ENCODE measurements around the gene CD300C.

The CD300C gene

GRCh38 chr17:74566132-74566753, 20.3 kb upstream of the CD300C start:
- no peak overlapping the region for H3K4me2 ChIP-seq (ENCODE audit: low read depth, low read length, poor library complexity, severe bottlenecking)
- H3F3A ChIP-seq (ENCODE audit: insufficient read depth) = no peaks in the 10 kb centered on the region
- H3K9me3 ChIP-seq (ENCODE audit: insufficient read depth, low read length) = no peaks in the 10 kb centered on the region
- no peak overlapping the region for H3K9ac ChIP-seq (ENCODE audit: low read length)
- no peak overlapping the region for H3K27ac ChIP-seq (ENCODE audit: low read depth, low read length)
- no peaks in the 10 kb centered on the region for H3K36me3 ChIP-seq (ENCODE audit: low read length)
- H3K4me3 ChIP-seq (ENCODE audit: insufficient read depth, low read length, poor library complexity, severe bottlenecking) = no peak overlapping the region
- H3K9me2 ChIP-seq (replicated peaks; ENCODE audit: insufficient read depth, low read length) = no peaks in the 10 kb centered on the region
- no peaks in the 10 kb centered on the region for H4K20me1 ChIP-seq (ENCODE audit: low read depth, low read length)
- H3K79me2 ChIP-seq (ENCODE audit: insufficient read depth, low read length) = no peaks in the 10 kb centered on the region
- H3K27me3 ChIP-seq (ENCODE audit: low read length) = no peaks in the 10 kb centered on the region; the same call in 1 of the 2 replicates
- TF ChIP-seq, protein P1, sequence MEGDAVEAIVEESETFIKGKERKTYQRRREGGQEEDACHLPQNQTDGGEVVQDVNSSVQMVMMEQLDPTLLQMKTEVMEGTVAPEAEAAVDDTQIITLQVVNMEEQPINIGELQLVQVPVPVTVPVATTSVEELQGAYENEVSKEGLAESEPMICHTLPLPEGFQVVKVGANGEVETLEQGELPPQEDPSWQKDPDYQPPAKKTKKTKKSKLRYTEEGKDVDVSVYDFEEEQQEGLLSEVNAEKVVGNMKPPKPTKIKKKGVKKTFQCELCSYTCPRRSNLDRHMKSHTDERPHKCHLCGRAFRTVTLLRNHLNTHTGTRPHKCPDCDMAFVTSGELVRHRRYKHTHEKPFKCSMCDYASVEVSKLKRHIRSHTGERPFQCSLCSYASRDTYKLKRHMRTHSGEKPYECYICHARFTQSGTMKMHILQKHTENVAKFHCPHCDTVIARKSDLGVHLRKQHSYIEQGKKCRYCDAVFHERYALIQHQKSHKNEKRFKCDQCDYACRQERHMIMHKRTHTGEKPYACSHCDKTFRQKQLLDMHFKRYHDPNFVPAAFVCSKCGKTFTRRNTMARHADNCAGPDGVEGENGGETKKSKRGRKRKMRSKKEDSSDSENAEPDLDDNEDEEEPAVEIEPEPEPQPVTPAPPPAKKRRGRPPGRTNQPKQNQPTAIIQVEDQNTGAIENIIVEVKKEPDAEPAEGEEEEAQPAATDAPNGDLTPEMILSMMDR (IDR thresholded peaks at IDR 0.05; ENCODE audit: insufficient read depth, low read length, poor library complexity, severe bottlenecking) = peak; percentile 61
- no peak for TF ChIP-seq EZH2phosphoT487 (conservative IDR thresholded peaks at IDR 0.05; ENCODE audit: low read length)
- H2AFZ ChIP-seq (ENCODE audit: low read depth, low read length, severe bottlenecking) = no peak overlapping the region

DNA sequence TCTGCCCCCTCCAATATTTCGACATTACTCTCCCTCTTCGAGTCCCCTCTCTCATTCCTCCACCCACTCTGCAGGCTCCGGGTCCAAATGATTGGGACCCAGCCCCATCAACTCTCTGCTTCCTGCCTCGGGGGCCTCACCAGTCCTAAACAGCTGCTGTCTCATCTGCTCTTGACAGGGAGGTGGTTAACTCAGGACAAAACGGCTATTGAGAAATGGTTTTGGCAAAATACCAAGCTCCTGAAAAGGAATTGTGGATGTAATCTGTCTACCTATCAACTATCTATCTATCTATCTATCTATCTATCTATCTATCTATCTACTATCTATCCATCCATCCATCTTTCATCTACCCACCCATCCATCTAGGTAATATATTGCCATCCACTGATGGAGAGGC, 19.2 kb upstream of the CD300C start:
- no peak for TF ChIP-seq EZH2phosphoT487 (conservative IDR thresholded peaks at IDR 0.05; ENCODE audit: low read length)
- TF ChIP-seq, protein P1 (IDR thresholded peaks at IDR 0.05; ENCODE audit: insufficient read depth, low read length, poor library complexity, severe bottlenecking) = no peak
- no peak overlapping the region for H2AFZ ChIP-seq (ENCODE audit: low read depth, low read length, severe bottlenecking)

GRCh38 chr17:74563358-74563757, 17.4 kb upstream of the CD300C start:
- Histone ChIP-seq H3K4me2 (ENCODE audit: low read depth, low read length, poor library complexity, severe bottlenecking) (no peak overlapping the region), H3K4me3 (ENCODE audit: insufficient read depth, low read length, poor library complexity, severe bottlenecking) (no peak overlapping the region), H3K36me3 (ENCODE audit: low read length) (no peaks in the 10 kb centered on the region), H4K20me1 (ENCODE audit: low read depth, low read length) (no peaks in the 10 kb centered on the region), H3F3A (ENCODE audit: insufficient read depth) (no peaks in the 10 kb centered on the region), H3K27me3 (ENCODE audit: low read length) (no peaks in the 10 kb centered on the region), H3K9me3 (ENCODE audit: insufficient read depth, low read length) (no peaks in the 10 kb centered on the region), H3K9ac (ENCODE audit: low read length) (no peak overlapping the region), H3K79me2 (ENCODE audit: insufficient read depth, low read length) (no peaks in the 10 kb centered on the region), H3K27ac (ENCODE audit: low read depth, low read length) (no peak overlapping the region), H3K9me2 (replicated peaks; ENCODE audit: insufficient read depth, low read length) (no peaks in the 10 kb centered on the region), H2AFZ (ENCODE audit: low read depth, low read length, severe bottlenecking) (no peak overlapping the region)
- no peak for TF ChIP-seq EZH2phosphoT487 (conservative IDR thresholded peaks at IDR 0.05; ENCODE audit: low read length)
- TF ChIP-seq, protein P1 (IDR thresholded peaks at IDR 0.05; ENCODE audit: insufficient read depth, low read length, poor library complexity, severe bottlenecking) = no peak

More for the DNA sequence above, 19.2 kb upstream of the CD300C start:
- no peaks in the 10 kb centered on the region for H3K36me3 ChIP-seq (ENCODE audit: low read length)
- H3K9me2 ChIP-seq (replicated peaks; ENCODE audit: insufficient read depth, low read length) = no peaks in the 10 kb centered on the region
- H3K9ac ChIP-seq (ENCODE audit: low read length) = no peak overlapping the region
- H3K9me3 ChIP-seq (ENCODE audit: insufficient read depth, low read length) = no peaks in the 10 kb centered on the region
- no peak overlapping the region for H3K4me3 ChIP-seq (ENCODE audit: insufficient read depth, low read length, poor library complexity, severe bottlenecking)
- no peaks in the 10 kb centered on the region for H3F3A ChIP-seq (ENCODE audit: insufficient read depth)
- H4K20me1 ChIP-seq (ENCODE audit: low read depth, low read length) = no peaks in the 10 kb centered on the region
- no peak overlapping the region for H3K4me2 ChIP-seq (ENCODE audit: low read depth, low read length, poor library complexity, severe bottlenecking)
- H3K79me2 ChIP-seq (ENCODE audit: insufficient read depth, low read length) = no peaks in the 10 kb centered on the region
- H3K27ac ChIP-seq (ENCODE audit: low read depth, low read length) = no peak overlapping the region
- no peaks in the 10 kb centered on the region for H3K27me3 ChIP-seq (ENCODE audit: low read length)

Data from SU-DHL-6 (cell line).